KMS-11 (cell line): ENCODE results near the gene MAP7D3.

ENCODE experiments used
- H2AFZ ChIP-seq: fragments of 200-600 bp; sonication (generic); 2 replicates; pipeline ENCODE4 v1.6.1; 2016; ENCODE audit warnings: antibody characterized with exemption, mixed run types, low read depth
- H3K27ac ChIP-seq: fragments of 200-600 bp; sonication (generic); 2 replicates; pipeline ENCODE4 v1.6.1; 2016; ENCODE audit warnings: mild to moderate bottlenecking, mixed run types
- H3K27me3 ChIP-seq: fragments of 200-600 bp; sonication (generic); 2 replicates; pipeline ENCODE4 v1.6.1; 2017; ENCODE audit warnings: mild to moderate bottlenecking, low read depth, mixed run types, moderate library complexity; ENCODE audit not compliant: insufficient read depth
- H3K36me3 ChIP-seq: fragments of 200-600 bp; sonication (generic); 2 replicates; pipeline ENCODE4 v1.6.1; 2017; ENCODE audit warnings: mild to moderate bottlenecking, mixed run types; ENCODE audit not compliant: insufficient read depth
- H3K4me1 ChIP-seq: fragments of 200-600 bp; sonication (generic); 2 replicates; pipeline ENCODE4 v1.6.1; 2016; ENCODE audit warnings: mild to moderate bottlenecking, low read depth, mixed run types; ENCODE audit not compliant: poor library complexity, severe bottlenecking
- H3K4me2 ChIP-seq: fragments of 200-600 bp; sonication (generic); 2 replicates; pipeline ENCODE4 v1.7.0; 2016; ENCODE audit warnings: mild to moderate bottlenecking, mixed run types
- H3K4me3 ChIP-seq: fragments of 200-600 bp; sonication (generic); IDR thresholded peaks from 2 replicates; pipeline ENCODE4 v1.6.1; 2017; ENCODE audit warnings: low read depth, low read length, mixed read lengths; ENCODE audit not compliant: insufficient read depth
- H3K79me2 ChIP-seq: fragments of 200-600 bp; sonication (generic); 2 replicates; pipeline ENCODE4 v1.6.1; 2016; ENCODE audit warnings: low read depth, mixed run types; ENCODE audit not compliant: insufficient read depth
- H3K9ac ChIP-seq: fragments of 200-600 bp; sonication (generic); 2 replicates; pipeline ENCODE4 v1.6.1; 2016; ENCODE audit warnings: mild to moderate bottlenecking, mixed run types
- H4K20me1 ChIP-seq: fragments of 200-600 bp; sonication (generic); 2 replicates; pipeline ENCODE4 v1.6.1; 2016; ENCODE audit warnings: mild to moderate bottlenecking, mixed run types; ENCODE audit not compliant: insufficient read depth
- CTCF ChIP-seq: fragments of 200-600 bp; sonication (generic); conservative IDR thresholded peaks from 2 replicates; pipeline ENCODE4 v1.6.1; 2017; ENCODE audit warnings: low read depth, mild to moderate bottlenecking, antibody characterized with exemption, low read length, moderate library complexity, mixed read lengths

MAP7D3 gene

GRCh38 chrX:136220951-136221350 lies 30.2 kb downstream of the MAP7D3 start:
- no peak overlapping the region for H3K27ac ChIP-seq
- H3K9ac ChIP-seq: no peak overlapping the region
- H3K4me2 ChIP-seq: no peak overlapping the region
- H3K36me3 ChIP-seq: 0 out of 2 replicates have a peak, but pooled peaks cover 2% of the 10 kb centered on the region
- TF ChIP-seq CTCF: no peak
- no peaks in the 10 kb centered on the region for H3K4me1 ChIP-seq
- H2AFZ ChIP-seq: no peak overlapping the region
- no peaks in the 10 kb centered on the region for H3K27me3 ChIP-seq
- no peaks in the 10 kb centered on the region for H3K79me2 ChIP-seq
- H3K4me3 ChIP-seq: no peak overlapping the region
- H4K20me1 ChIP-seq: no peaks in the 10 kb centered on the region

GRCh38 chrX:136220540-136220939 lies 30.7 kb downstream of the MAP7D3 start:
- Histone ChIP-seq H3K4me1 (no peaks in the 10 kb centered on the region), H3K27me3 (no peaks in the 10 kb centered on the region), H2AFZ (no peak overlapping the region), H4K20me1 (no peaks in the 10 kb centered on the region), H3K27ac (no peak overlapping the region), H3K9ac (no peak overlapping the region), H3K36me3 (0 out of 2 replicates have a peak, but pooled peaks cover 2% of the 10 kb centered on the region), H3K4me2 (no peak overlapping the region), H3K79me2 (no peaks in the 10 kb centered on the region), H3K4me3 (no peak overlapping the region)
- no peak for TF ChIP-seq CTCF

GRCh38 chrX:136219893-136220292 lies 31.3 kb downstream of the MAP7D3 start:
- no peak overlapping the region for H3K4me3 ChIP-seq
- H3K27me3 ChIP-seq: no peaks in the 10 kb centered on the region
- no peaks in the 10 kb centered on the region for H3K79me2 ChIP-seq
- no peak overlapping the region for H2AFZ ChIP-seq
- H3K4me1 ChIP-seq: peaks cover 2% of the 10 kb centered on the region
- no peak overlapping the region for H3K9ac ChIP-seq
- no peak overlapping the region for H3K4me2 ChIP-seq
- H3K27ac ChIP-seq: no peak overlapping the region
- H4K20me1 ChIP-seq: no peaks in the 10 kb centered on the region
- 0 out of 2 replicates have a peak, but pooled peaks cover 2% of the 10 kb centered on the region for H3K36me3 ChIP-seq
- no peak for TF ChIP-seq CTCF

GRCh38 chrX:136215559-136215958 lies 35.6 kb downstream of the MAP7D3 start:
- H3K79me2 ChIP-seq: no peaks in the 10 kb centered on the region

More at GRCh38 chrX:136215559-136215958, 35.6 kb downstream of the MAP7D3 start:
- no peak overlapping the region for H3K9ac ChIP-seq
- no peak overlapping the region for H2AFZ ChIP-seq
- peaks cover 12% of the 10 kb centered on the region for H3K4me1 ChIP-seq
- H4K20me1 ChIP-seq: no peaks in the 10 kb centered on the region
- no peak overlapping the region for H3K4me3 ChIP-seq
- H3K27ac ChIP-seq: no peak overlapping the region
- 0 out of 2 replicates have a peak, but pooled peaks cover 2% of the 10 kb centered on the region for H3K36me3 ChIP-seq
- H3K27me3 ChIP-seq: no peaks in the 10 kb centered on the region
- TF ChIP-seq CTCF: no peak
- H3K4me2 ChIP-seq: no peak overlapping the region
